ENCODE results near the gene ID3. TPM values are rescaled to one million over a fixed set of nuclear protein-coding genes. Genes with fewer than 3 reads are reported as not detected.

The ID3 gene
- total and polyA plus RNA-seq, 2 of the 8 experiments (the other 6 are each of a cell fraction or from before 2014, with no cell fraction given), result 240 to 304 TPM

DNA sequence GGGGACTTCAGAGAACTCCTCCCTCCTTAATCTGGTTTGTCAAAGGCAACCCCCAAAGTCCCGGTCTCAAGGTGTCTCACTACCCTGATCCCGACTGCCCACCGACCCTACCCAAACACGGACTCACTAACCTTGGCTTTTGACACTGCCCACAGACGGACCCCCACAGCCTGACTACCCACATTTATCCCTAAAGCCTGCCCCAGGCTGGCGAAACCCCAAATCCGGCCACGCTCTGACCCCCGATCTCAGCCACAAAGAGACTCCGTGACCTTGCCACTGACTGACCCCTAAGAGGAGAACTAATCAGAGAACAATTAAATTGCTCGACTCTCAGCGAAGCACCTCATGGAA lies 5.2 kb downstream of the ID3 start:
- H3K4me2 ChIP-seq (ENCODE audit: insufficient read depth in 1 of 2, low read depth in 2 of 2, low read length in 2 of 2), result peak overlapping the region; percentile 95 to 98
- H2BK5ac ChIP-seq (ENCODE audit: low read depth, low read length), result peak overlapping the region; percentile 84; the same call in 1 of the 2 replicates
- H4K20me1 ChIP-seq (replicated peaks in 1 of 2; ENCODE audit: control insufficient read depth in 1 of 2, insufficient read depth in 2 of 2, low read length in 2 of 2), result peaks cover 5 to 12% of the 10 kb centered on the region in 2 experiments
- peaks cover 4 to 18% of the 10 kb centered on the region in 2 experiments for H3K79me2 ChIP-seq (ENCODE audit: control insufficient read depth in 1 of 2, insufficient read depth in 2 of 2, low read length in 2 of 2)
- peaks cover 0 to 19% (median 0%) of the 10 kb centered on the region in 4 experiments; a peak in 5 of 8 replicates for H3K36me3 ChIP-seq (ENCODE audit: control insufficient read depth in 2 of 4, insufficient read depth in 4 of 4, low read length in 3 of 4)
- H2BK120ac ChIP-seq (replicated peaks; ENCODE audit: low read depth, low read length), result peak overlapping the region; percentile 76
- DNase-seq (ENCODE audit: low read depth in 1 of 2, low spot score in 2 of 2) (no peak), FAIRE-seq (no peak)
- peak overlapping the region; percentile 71; the same call in 1 of the 2 replicates for H2AK5ac ChIP-seq (ENCODE audit: low read depth, low read length)
- H3K56ac ChIP-seq (replicated peaks; ENCODE audit: insufficient read length, low read depth, low read length), result peak overlapping the region; percentile 59
- H3K4me1 ChIP-seq (replicated peaks in 1 of 4; ENCODE audit: control insufficient read depth in 3 of 4, insufficient read depth in 4 of 4, low read length in 3 of 4), result peaks cover 20 to 36% (median 22%) of the 10 kb centered on the region in 4 experiments
- peak overlapping the region; percentile 23; the same call in 1 of the 2 replicates for H2BK20ac ChIP-seq (ENCODE audit: low read length)
- peak overlapping the region; percentile 80 for H3K27ac ChIP-seq (ENCODE audit: low read depth, low read length)
- no peaks in the 10 kb centered on the region for H3K9me3 ChIP-seq (ENCODE audit: insufficient read depth in 2 of 2, low read depth in 1 of 2, low read length in 1 of 2)
- POLR2A ChIA-PET (ENCODE audit: partially characterized antibody), result interaction anchor here (1.1 to 20.4 kb wide), 9 partner anchors 8 to 151 kb away, joined by 3 to 547 read pairs (median 47); partner anchors contain the start of gene RPL11
- peaks cover 26% of the 10 kb centered on the region for H3K23me2 ChIP-seq (ENCODE audit: low read depth, low read length)
- peak overlapping the region; percentile 52 to 78 (median 74) for H3K9ac ChIP-seq (replicated peaks in 1 of 4; ENCODE audit: extremely low read depth in 1 of 4, low read depth in 3 of 4, low read length in 3 of 4)
- peak overlapping the region; percentile 95 for H4K91ac ChIP-seq (replicated peaks; ENCODE audit: insufficient read length, low read length)
- peak overlapping the region; percentile 76 for H3K18ac ChIP-seq (ENCODE audit: extremely low read depth, low read length)
- H3K79me1 ChIP-seq (ENCODE audit: low read depth, low read length), result no peaks in the 10 kb centered on the region; the same call in 1 of the 2 replicates
- peak overlapping the region; percentile 34 to 64 (median 56) for H3K4me3 ChIP-seq (ENCODE audit: extremely low read depth in 1 of 4, insufficient read depth in 2 of 4, low read depth in 3 of 4, low read length in 4 of 4)
- H3K4ac ChIP-seq (replicated peaks; ENCODE audit: insufficient read length, low read depth, low read length), result peak overlapping the region; percentile 96
- peaks cover 0 to 6% (median 1%) of the 10 kb centered on the region in 4 experiments; a peak in 3 of 7 replicates for H3K27me3 ChIP-seq (replicated peaks in 1 of 4; ENCODE audit: control insufficient read depth in 3 of 4, extremely low read depth in 1 of 4, insufficient read depth in 3 of 4, low read length in 3 of 4)
- peak overlapping the region; percentile 96; the same call in 1 of the 2 replicates for H2BK12ac ChIP-seq (ENCODE audit: low read depth, low read length)
- H3K23ac ChIP-seq (ENCODE audit: insufficient read length), result no peak overlapping the region
- H2BK15ac ChIP-seq (ENCODE audit: low read length), result no peak overlapping the region
- peak overlapping the region; percentile 32 for H4K5ac ChIP-seq (ENCODE audit: insufficient read length, low read depth, low read length)
- CTCF ChIA-PET (ENCODE audit: partially characterized antibody), result interaction anchor here (0.6 to 21.9 kb wide), 12 partner anchors 8 to 137 kb away, joined by 3 to 706 read pairs (median 4); partner anchors contain the start of gene RPL11
- 10% methylated on average over 12 of the region's 12 CpGs; no CpG with 5 or more reads in 1 of the 2 experiments for WGBS, 2 experiments (ENCODE audit: extremely low coverage in 1 of 2, insufficient coverage in 1 of 2, insufficient read length in 1 of 2, insufficient replicate concordance in 2 of 2, low coverage in 1 of 2, low lambda C conversion rate in 2 of 2, missing lambda C conversion rate in 1 of 2)
- no peak overlapping the region for H3K14ac ChIP-seq (ENCODE audit: insufficient read length)
- peak overlapping the region; percentile 93; the same call in 1 of the 2 replicates for H4K8ac ChIP-seq (ENCODE audit: extremely low read depth, insufficient read depth, low read length)
- H2AFZ ChIP-seq (ENCODE audit: low read length), result no peak overlapping the region
- TF ChIP-seq POLR2A (IDR thresholded peaks at IDR 0.05; ENCODE audit: control extremely low read depth in 1 of 2, low read depth in 2 of 2, low read length in 2 of 2) (no peak), NANOG (IDR thresholded peaks at IDR 0.05; ENCODE audit: insufficient read depth, low read depth, low read length, poor library complexity, severe bottlenecking) (no peak), EGR1 (IDR thresholded peaks at IDR 0.05; ENCODE audit: borderline replicate concordance, low read depth, low read length) (no peak), CTCF (IDR thresholded peaks at IDR 0.05; ENCODE audit: control extremely low read depth in 1 of 3, insufficient read depth in 1 of 3, low read depth in 1 of 3, low read length in 3 of 3) (no peak), TAF7 (optimal IDR thresholded peaks at IDR 0.05; ENCODE audit: borderline replicate concordance, low read depth, low read length) (peak; percentile 8), POLR2AphosphoS5 (IDR thresholded peaks at IDR 0.05; ENCODE audit: low read depth, low read length) (0 out of 2 replicates have a peak, but pooled peaks have one; percentile 31), USF2 (IDR thresholded peaks at IDR 0.05; ENCODE audit: low read length) (no peak), RBBP5 (IDR thresholded peaks at IDR 0.05; ENCODE audit: borderline replicate concordance, low read depth, low read length) (no peak), TBP (IDR thresholded peaks at IDR 0.05; ENCODE audit: low read depth, low read length) (no peak)

All from H1 (cell line).